H9 (cell line): ENCODE data around the gene VAPA. TPM values are rescaled to one million over a fixed set of nuclear protein-coding genes. Genes with fewer than 3 reads are reported as not detected.
"Not testable (repeated sequence)": the region's sequence is repeated elsewhere in the genome, so short reads cannot be mapped to it uniquely, and the experiment has no call there.

Experiments used
- DNase-seq: peaks from one replicate; pipeline ENCODE4 v3.0.0-alpha.2; 2017
- H2AFZ ChIP-seq: one replicate; pipeline ENCODE4 v1.6.1; 2013; ENCODE audit warnings: mild to moderate bottlenecking, low read length, control low read depth, moderate library complexity
- H2AK5ac ChIP-seq: 2 replicates; pipeline ENCODE4 v1.6.1; 2013; ENCODE audit warnings: low read length, control low read depth, mixed read lengths; ENCODE audit not compliant: insufficient read length
- H2BK120ac ChIP-seq: one replicate; pipeline ENCODE4 v1.6.1; 2013; ENCODE audit warnings: low read depth, mild to moderate bottlenecking, low read length, control low read depth, inconsistent platforms; ENCODE audit not compliant: poor library complexity, severe bottlenecking
- H2BK12ac ChIP-seq: 2 replicates; pipeline ENCODE4 v1.6.1; 2013; ENCODE audit warnings: low read length, control low read depth, mixed read lengths, low read depth; ENCODE audit not compliant: insufficient read length
- H2BK15ac ChIP-seq: 2 replicates; pipeline ENCODE4 v1.6.1; 2013; ENCODE audit warnings: low read depth, low read length, control low read depth
- H2BK20ac ChIP-seq: one replicate; pipeline ENCODE4 v1.6.1; 2013; ENCODE audit warnings: low read depth, mild to moderate bottlenecking, low read length, control low read depth, inconsistent platforms; ENCODE audit not compliant: poor library complexity, severe bottlenecking
- H2BK5ac ChIP-seq: 2 replicates; pipeline ENCODE4 v1.6.1; 2013; ENCODE audit warnings: low read length, control low read depth, mixed read lengths; ENCODE audit not compliant: insufficient read length
- H3K14ac ChIP-seq: 2 replicates; pipeline ENCODE4 v1.6.1; 2013; ENCODE audit warnings: low read length, control low read depth; ENCODE audit not compliant: insufficient read depth
- H3K18ac ChIP-seq: 2 replicates; pipeline ENCODE4 v1.6.1; 2013; ENCODE audit warnings: low read depth, mild to moderate bottlenecking, mixed read lengths, low read length, control low read depth; ENCODE audit not compliant: insufficient read length
- H3K23ac ChIP-seq: 2 replicates; pipeline ENCODE4 v1.6.1; 2013; ENCODE audit warnings: low read length, control low read depth, mixed read lengths, low read depth; ENCODE audit not compliant: insufficient read length
- H3K23me2 ChIP-seq: 2 replicates; pipeline ENCODE4 v1.6.1; 2013; ENCODE audit warnings: low read depth, mild to moderate bottlenecking, mixed read lengths, low read length, control low read depth; ENCODE audit not compliant: insufficient read length, poor library complexity, severe bottlenecking
- H3K27ac ChIP-seq: 2 replicates; pipeline ENCODE4 v1.5.1; 2013; ENCODE audit warnings: low read length, control low read depth, mixed read lengths, low read depth; ENCODE audit not compliant: insufficient read length
- H3K27me3 ChIP-seq: 2 replicates; pipeline ENCODE4 v1.6.1; 2013; ENCODE audit warnings: low read length, control low read depth, inconsistent platforms; ENCODE audit not compliant: insufficient read depth
- H3K4ac ChIP-seq: 2 replicates; pipeline ENCODE4 v1.6.1; 2013; ENCODE audit warnings: low read depth, mild to moderate bottlenecking, control low read depth, inconsistent platforms, low read length, moderate library complexity
- H3K4me1 ChIP-seq: 2 replicates; pipeline ENCODE4 v1.6.1; 2013; ENCODE audit warnings: low read length, control low read depth, inconsistent platforms; ENCODE audit not compliant: insufficient read depth
- H3K4me2 ChIP-seq: 2 replicates; pipeline ENCODE4 v1.6.1; 2013; ENCODE audit warnings: low read length, control low read depth, mixed read lengths; ENCODE audit not compliant: insufficient read length, insufficient read depth
- H3K56ac ChIP-seq: 2 replicates; pipeline ENCODE4 v1.6.1; 2013; ENCODE audit warnings: low read depth, mild to moderate bottlenecking, mixed read lengths, low read length, control low read depth; ENCODE audit not compliant: insufficient read length
- H3K79me1 ChIP-seq: 2 replicates; pipeline ENCODE4 v1.6.1; 2013; ENCODE audit warnings: low read depth, mild to moderate bottlenecking, moderate library complexity, low read length, control low read depth, inconsistent platforms; ENCODE audit not compliant: insufficient read depth, poor library complexity, severe bottlenecking
- H3K79me2 ChIP-seq: 2 replicates; pipeline ENCODE4 v1.6.1; 2013; ENCODE audit warnings: low read length, control low read depth, inconsistent platforms; ENCODE audit not compliant: insufficient read depth
- H3K9ac ChIP-seq: 2 replicates; pipeline ENCODE4 v1.6.1; 2013; ENCODE audit warnings: low read length, control low read depth, mixed read lengths; ENCODE audit not compliant: insufficient read length; ENCODE audit errors: extremely low read depth
- H3K9me3 ChIP-seq: one replicate; pipeline ENCODE4 v1.6.1; 2013; ENCODE audit warnings: low read depth, low read length, inconsistent platforms; ENCODE audit not compliant: control insufficient read depth
- H3T11ph ChIP-seq: one replicate; pipeline ENCODE4 v1.6.1; 2013; ENCODE audit warnings: mild to moderate bottlenecking, low read length, control low read depth, inconsistent platforms
- H4K20me1 ChIP-seq: one replicate; pipeline ENCODE4 v1.6.1; 2013; ENCODE audit not compliant: control insufficient read depth, insufficient read length, insufficient read depth
- H4K5ac ChIP-seq: 2 replicates; pipeline ENCODE4 v1.6.1; 2013; ENCODE audit warnings: low read depth, mild to moderate bottlenecking, mixed read lengths, low read length, control low read depth; ENCODE audit not compliant: insufficient read length
- H4K8ac ChIP-seq: replicated peaks from 2 replicates; pipeline ENCODE4 v1.6.1; 2013; ENCODE audit warnings: low read length, control low read depth, mixed read lengths, low read depth; ENCODE audit not compliant: insufficient read length
- H4K91ac ChIP-seq: 2 replicates; pipeline ENCODE4 v1.6.1; 2013; ENCODE audit warnings: low read depth, mild to moderate bottlenecking, moderate library complexity, mixed read lengths, low read length, control low read depth; ENCODE audit not compliant: insufficient read length
- H3K27ac Mint-ChIP-seq, 3 experiments: 2 replicates in 2 of 3; 3 replicates in 1 of 3; pipeline ENCODE4 v1.8.0; 2020 to 2021; ENCODE audit warnings: mixed read lengths in 3 of 3, mild to moderate bottlenecking in 1 of 3, moderate library complexity in 1 of 3
- H3K27me3 Mint-ChIP-seq: 2 replicates; pipeline ENCODE4 v1.8.0; 2021; ENCODE audit warnings: low read depth, mild to moderate bottlenecking, moderate library complexity, mixed read lengths
- H3K36me3 Mint-ChIP-seq, 3 experiments: 2 replicates in 2 of 3; 3 replicates in 1 of 3; pipeline ENCODE4 v1.8.0; 2020 to 2021; ENCODE audit warnings: low read depth in 3 of 3, mixed read lengths in 3 of 3; ENCODE audit not compliant: insufficient read depth in 1 of 3
- H3K4me1 Mint-ChIP-seq, 2 experiments: 2 replicates each; pipeline ENCODE4 v1.8.0; 2020; ENCODE audit warnings: mixed read lengths in 2 of 2
- H3K4me3 Mint-ChIP-seq, 2 experiments: 2 replicates in 1 of 2; 3 replicates in 1 of 2; pipeline ENCODE4 v1.8.0; 2020 to 2021; ENCODE audit warnings: mild to moderate bottlenecking in 2 of 2, mixed read lengths in 2 of 2, moderate library complexity in 1 of 2
- H3K9me3 Mint-ChIP-seq, 2 experiments: 2 replicates in 1 of 2; 3 replicates in 1 of 2; pipeline ENCODE4 v1.8.0; 2020; ENCODE audit warnings: mild to moderate bottlenecking in 2 of 2, mixed read lengths in 2 of 2, moderate library complexity in 1 of 2
- WGBS: extraction: QIAGEN DNeasy Blood & Tissue Kit; methylation state at CpG from one replicate; pipeline ENCODE4 v1.1.7; 2013; ENCODE audit warnings: missing lambda C conversion rate, low lambda C conversion rate, mixed read lengths; ENCODE audit not compliant: insufficient read length; ENCODE audit errors: extremely low coverage; 5-methylcytosine and 5-hydroxymethylcytosine counted together
- total RNA-seq: library from RNA; stranded (reverse); gene quantifications from 2 replicates; pipeline ENCODE4 v1.2.1, GENCODE V29; 2021
- TF ChIP-seq, protein P1 (sequence below): fragments of 200-600 bp; sonication (generic); conservative IDR thresholded peaks from 3 replicates; pipeline ENCODE4 v1.8.0; 2021; ENCODE audit warnings: antibody characterized with exemption, mild to moderate bottlenecking

Gene VAPA
- total RNA-seq, 1 experiment from 2014 or later = 141 TPM

DNA sequence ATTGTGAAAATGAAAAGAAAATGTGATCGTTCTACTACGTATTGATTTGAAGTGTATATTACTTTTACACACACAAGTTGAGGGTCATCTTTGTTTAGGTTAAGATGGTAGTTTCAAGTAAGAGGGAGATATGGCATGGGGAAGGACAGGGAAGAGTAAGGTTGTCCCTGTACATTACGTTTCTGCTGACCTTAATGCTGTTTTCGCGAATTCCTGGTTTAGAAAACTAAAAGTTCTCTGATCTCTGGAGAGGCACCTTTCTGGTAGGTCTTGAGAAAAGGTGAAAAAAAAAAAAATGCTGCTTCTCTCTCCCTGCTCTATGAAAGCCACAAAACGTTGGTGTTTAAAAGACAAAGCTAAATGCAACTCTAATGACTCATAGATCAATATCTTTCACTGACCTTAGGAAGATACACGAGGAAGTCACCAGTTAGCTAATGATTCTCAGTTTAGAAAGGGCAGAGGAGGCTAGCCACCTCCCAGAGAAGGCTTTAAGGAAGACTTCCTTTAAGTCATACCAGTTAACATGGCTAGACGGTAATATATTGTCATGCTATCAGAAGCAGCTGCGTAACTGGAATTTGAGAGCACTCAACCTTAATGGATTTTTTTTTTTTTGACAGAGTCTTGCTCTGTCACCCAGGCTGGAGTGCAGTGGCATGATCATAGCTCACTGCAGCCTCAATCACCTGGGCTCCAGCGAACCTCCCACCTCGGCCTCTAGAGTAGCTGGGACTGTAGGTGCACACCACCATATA lies 14.8 kb upstream of the VAPA start:
- H3K9me3 Mint-ChIP-seq = peaks cover 0 to 3% of the 10 kb centered on the region in 2 experiments; a peak in 1 of 5 replicates
- peaks cover 11 to 16% of the 10 kb centered on the region in 2 experiments for H3K4me1 Mint-ChIP-seq

DNA sequence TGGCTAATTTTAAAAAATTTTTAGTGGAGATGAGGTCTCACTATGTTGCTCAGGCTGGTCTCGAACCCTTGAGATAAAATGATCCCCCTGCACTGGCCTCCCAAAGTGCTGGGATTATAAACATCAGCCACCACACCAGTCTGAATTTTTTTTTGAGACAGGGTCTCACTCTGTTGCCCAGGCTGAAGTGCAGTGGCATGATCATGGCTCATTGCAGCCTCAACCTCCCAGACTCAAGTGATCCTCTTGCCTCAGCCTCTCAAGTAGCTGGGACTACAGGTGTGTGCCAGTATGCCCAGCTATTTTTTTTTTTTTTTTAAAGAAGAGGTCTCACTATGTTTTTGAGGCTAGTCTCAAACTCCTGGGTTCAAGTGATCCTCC lies 14.3 kb upstream of the VAPA start:
- H3K23me2 ChIP-seq, H3K9me3 Mint-ChIP-seq, H3K18ac ChIP-seq, H3K9me3 ChIP-seq, H2BK20ac ChIP-seq, H2AK5ac ChIP-seq, H3K56ac ChIP-seq, H3K23ac ChIP-seq, H2BK12ac ChIP-seq, H3K27ac Mint-ChIP-seq, H4K5ac ChIP-seq, H3K79me2 ChIP-seq, H2BK5ac ChIP-seq, H2BK15ac ChIP-seq, H3K27ac ChIP-seq, H3K79me1 ChIP-seq, H3K4me2 ChIP-seq, H2AFZ ChIP-seq, H3K4ac ChIP-seq, H3K27me3 Mint-ChIP-seq, H3K9ac ChIP-seq, DNase-seq, H3K14ac ChIP-seq, H3K4me1 ChIP-seq, H4K91ac ChIP-seq, H3K27me3 ChIP-seq, H3T11ph ChIP-seq, H3K4me3 Mint-ChIP-seq, H4K20me1 ChIP-seq, H4K8ac ChIP-seq, H2BK120ac ChIP-seq, H3K36me3 Mint-ChIP-seq: not testable (repeated sequence)
- WGBS = no CpG with 5 or more reads among the region's 1 CpG
- peaks cover 11 to 16% of the 10 kb centered on the region in 2 experiments for H3K4me1 Mint-ChIP-seq

More for the DNA sequence above, 14.8 kb upstream of the VAPA start:
- H3K27me3 ChIP-seq = no peaks in the 10 kb centered on the region
- H3K9ac ChIP-seq = no peak overlapping the region
- no peaks in the 10 kb centered on the region for H3K23me2 ChIP-seq
- no peak overlapping the region for H3K4ac ChIP-seq
- H3K27ac Mint-ChIP-seq = no peak overlapping the region
- H3T11ph ChIP-seq = no peak overlapping the region
- no peak overlapping the region for H4K5ac ChIP-seq
- no peaks in the 10 kb centered on the region for H3K27me3 Mint-ChIP-seq
- no peak overlapping the region for H2BK120ac ChIP-seq
- H3K14ac ChIP-seq = no peak overlapping the region
- H3K27ac ChIP-seq = no peak overlapping the region
- no peaks in the 10 kb centered on the region for H3K79me2 ChIP-seq
- no peak overlapping the region for H3K23ac ChIP-seq
- DNase-seq = no peak
- no peak overlapping the region for H2BK5ac ChIP-seq
- H4K20me1 ChIP-seq = no peaks in the 10 kb centered on the region
- peaks cover 3% of the 10 kb centered on the region; the same call in 1 of the 2 replicates for H3K4me1 ChIP-seq
- TF ChIP-seq, protein P1, sequence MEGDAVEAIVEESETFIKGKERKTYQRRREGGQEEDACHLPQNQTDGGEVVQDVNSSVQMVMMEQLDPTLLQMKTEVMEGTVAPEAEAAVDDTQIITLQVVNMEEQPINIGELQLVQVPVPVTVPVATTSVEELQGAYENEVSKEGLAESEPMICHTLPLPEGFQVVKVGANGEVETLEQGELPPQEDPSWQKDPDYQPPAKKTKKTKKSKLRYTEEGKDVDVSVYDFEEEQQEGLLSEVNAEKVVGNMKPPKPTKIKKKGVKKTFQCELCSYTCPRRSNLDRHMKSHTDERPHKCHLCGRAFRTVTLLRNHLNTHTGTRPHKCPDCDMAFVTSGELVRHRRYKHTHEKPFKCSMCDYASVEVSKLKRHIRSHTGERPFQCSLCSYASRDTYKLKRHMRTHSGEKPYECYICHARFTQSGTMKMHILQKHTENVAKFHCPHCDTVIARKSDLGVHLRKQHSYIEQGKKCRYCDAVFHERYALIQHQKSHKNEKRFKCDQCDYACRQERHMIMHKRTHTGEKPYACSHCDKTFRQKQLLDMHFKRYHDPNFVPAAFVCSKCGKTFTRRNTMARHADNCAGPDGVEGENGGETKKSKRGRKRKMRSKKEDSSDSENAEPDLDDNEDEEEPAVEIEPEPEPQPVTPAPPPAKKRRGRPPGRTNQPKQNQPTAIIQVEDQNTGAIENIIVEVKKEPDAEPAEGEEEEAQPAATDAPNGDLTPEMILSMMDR = no peak
- WGBS = no CpG with 5 or more reads among the region's 11 CpGs
- H4K91ac ChIP-seq = no peak overlapping the region
- no peak overlapping the region for H3K4me3 Mint-ChIP-seq
- no peaks in the 10 kb centered on the region for H3K9me3 ChIP-seq
- H3K79me1 ChIP-seq = no peaks in the 10 kb centered on the region
- H2BK20ac ChIP-seq = no peak overlapping the region
- H2AFZ ChIP-seq = no peak overlapping the region
- no peak overlapping the region for H3K56ac ChIP-seq
- H2BK15ac ChIP-seq = no peak overlapping the region
- H4K8ac ChIP-seq = no peak overlapping the region
- H3K18ac ChIP-seq = no peak overlapping the region
- no peak overlapping the region for H2BK12ac ChIP-seq
- H3K36me3 Mint-ChIP-seq = no peaks in the 10 kb centered on the region
- H2AK5ac ChIP-seq = no peak overlapping the region
- no peak overlapping the region for H3K4me2 ChIP-seq
